ENCODE data around the gene TRABD2A.

The TRABD2A gene

DNA sequence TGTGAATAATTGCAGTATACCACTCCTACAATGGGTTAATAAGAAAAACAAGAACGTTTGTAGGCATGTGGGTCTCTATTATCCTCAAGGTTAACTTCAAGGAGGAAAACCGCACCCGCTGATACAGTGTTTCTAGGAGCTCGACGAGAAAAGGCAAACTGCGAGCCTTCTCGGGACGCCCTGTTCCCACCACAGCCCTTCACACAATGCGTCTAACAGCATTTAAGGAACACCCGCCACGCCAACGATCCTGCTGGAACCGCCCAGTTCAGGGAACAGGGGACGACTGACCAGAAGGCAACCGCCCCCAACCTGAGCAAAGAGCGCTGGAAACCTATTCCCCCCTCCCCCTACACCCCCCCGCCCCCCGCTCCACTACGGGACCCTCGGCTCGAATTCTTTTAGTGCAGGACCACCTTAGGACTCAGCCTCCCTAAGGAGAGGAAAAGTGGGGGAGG lies 23.9 kb upstream of the TRABD2A start:
- no peak for DNase-seq

DNA sequence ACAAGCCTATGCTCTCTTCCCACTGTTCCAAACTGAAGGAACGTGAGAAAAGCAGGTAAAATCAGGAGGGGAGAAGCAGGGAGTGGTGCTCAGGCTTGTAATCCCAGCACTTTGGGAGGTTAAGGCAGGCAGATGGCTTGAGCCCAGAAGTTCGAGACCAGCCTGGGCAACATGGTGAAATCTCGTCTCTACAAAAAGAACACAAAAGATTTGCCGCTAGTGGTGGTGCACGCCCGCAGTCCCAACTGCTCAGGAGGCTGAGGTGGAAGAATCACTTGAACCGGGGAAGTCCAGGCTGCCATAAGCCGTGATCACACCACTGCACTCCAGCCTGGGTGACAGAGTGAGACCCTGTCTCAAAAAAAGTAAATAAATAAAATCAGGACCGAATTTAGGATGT lies 23.3 kb upstream of the TRABD2A start:
- no peak for DNase-seq

DNA sequence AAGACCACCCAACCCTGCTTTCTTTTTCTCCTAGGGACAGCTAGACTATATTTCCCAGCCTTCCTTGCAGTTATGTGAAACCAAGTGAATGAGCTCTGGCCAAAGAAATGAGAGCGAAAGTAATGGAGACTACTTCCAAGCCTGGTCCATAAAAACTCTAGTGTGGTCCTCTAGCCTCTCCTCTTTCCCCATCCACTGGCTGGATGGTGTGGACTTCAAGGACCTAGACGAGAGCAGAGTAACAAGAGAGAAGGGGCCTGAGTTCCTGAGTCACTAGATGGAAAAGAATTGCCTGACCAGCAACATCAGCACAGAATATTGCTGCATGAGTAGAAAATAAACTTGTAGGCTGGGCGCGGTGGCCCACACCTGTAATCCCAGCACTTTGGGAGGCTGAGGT lies 21.6 kb upstream of the TRABD2A start:
- no peak for DNase-seq

DNA sequence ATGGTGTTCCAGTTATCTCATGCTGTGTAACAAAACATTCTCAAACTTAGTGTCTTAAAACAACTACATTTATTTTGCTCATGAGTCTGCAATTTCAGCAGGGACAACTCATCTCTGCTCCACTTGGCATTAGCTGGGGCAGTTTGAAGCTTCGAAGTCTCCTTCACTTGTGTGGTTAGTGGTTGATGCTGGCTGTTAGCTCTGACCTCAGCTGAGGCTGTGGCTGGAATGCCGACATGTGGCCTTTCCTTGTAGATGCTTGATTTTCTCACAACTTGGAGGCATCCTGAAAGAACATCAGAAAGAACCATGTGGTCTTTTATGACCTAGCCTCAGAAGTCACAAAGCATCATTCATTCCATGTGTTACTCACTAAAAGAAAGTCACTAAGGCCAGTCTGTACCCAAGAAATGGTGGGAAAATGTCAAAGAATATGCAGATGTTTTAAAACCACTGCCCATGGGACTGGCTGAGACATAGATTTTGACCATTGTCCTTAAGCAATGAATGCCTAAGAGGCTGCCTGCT lies 20.8 kb upstream of the TRABD2A start:
- DNase-seq = no peak

DNA sequence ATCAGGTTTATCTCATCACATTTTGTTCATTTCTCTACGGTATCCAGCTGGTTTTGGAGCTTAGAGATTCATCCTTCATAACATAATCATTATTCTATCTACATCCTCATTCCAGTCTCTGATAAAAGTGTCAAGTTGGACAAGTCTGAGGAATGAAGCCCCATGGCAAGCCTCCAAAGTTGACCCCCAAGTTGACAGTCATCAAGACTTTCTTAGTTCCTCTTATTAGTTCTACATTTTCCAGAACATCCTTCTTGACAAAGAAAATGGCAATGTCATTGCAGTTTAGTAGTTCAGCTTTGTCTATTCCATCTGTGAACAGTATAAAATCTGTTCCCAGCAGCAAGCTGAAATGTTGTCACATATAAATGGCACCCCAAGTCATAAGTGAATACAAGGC lies 20.1 kb upstream of the TRABD2A start:
- DNase-seq = no peak

DNA sequence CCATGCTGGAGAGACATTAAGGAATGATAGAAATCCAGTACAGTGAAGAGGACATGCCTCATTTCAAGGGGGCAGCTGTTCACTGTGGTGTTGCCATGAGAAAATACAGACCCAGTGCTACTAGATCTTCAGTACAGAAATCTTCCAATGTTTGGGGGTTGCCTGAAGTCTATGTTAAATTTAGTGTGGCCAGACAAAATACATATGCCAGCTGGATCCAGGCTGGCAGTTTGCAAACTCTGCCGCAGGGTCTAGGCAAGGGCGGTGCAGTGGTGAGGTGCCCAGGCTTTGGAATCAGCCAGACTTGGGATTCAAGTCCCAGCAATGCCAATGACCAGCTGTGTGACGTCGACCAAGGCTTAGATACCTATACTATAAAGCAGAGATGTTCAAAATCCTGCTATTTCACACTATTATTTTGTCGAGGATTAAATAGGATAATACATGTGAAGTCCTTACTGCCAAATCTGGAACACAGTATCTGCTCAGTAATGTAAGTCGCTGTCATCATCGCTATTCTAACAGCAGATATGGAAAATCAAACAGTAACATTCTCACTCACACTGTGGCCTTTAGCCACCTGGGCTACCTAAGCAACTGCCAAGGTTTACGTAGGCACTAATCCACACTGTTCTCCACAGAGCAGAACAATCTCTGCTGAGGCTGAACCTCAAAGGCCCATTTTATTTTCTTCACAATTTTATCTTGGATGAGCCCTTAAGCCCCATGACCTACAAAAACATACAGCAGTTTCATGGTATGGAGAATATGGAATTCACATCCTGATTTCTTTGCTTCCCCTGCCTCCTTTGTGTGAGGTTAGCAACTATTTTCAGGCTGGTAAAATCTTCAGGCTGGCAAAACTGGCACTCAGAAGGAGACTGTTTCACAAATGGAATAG lies 18.7 kb upstream of the TRABD2A start:
- no peak for DNase-seq

DNA sequence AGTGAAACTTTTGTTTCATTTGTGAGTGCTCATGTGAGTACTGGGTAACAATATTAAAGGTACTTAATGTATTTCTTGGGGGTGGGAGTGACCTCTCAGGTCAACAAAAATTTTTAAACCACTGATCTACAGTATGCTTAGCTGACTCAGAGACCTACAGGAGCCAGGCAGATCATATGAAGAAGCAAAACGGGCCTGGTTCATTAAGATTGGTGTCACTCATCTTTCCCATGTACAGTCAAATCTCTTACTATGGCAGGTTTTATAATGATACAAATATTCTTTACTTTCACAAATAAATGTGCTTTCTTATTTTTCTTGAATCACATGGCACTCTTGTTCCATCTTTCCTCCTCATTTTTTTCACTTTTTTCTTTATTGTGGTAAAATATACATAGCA lies 16.9 kb upstream of the TRABD2A start:
- DNase-seq = no peak

DNA sequence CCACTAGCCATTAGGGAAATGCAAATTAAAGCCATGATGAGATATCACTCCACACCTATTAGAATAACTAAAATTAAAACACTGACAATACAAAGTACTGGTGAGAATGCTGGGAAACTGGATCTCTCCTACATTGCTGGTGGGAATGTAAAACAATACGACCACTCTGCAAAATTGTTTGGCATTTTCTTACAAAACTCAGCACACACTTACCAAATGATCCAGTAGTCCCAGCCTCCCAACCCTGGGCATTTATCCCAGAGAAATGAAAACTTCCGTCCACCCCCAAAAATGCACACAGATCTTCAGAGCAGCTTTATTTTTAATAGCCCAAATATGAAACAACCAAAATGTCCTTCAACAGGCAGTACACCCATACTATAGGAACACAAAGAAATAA lies 15.7 kb upstream of the TRABD2A start:
- no peak for DNase-seq

DNA sequence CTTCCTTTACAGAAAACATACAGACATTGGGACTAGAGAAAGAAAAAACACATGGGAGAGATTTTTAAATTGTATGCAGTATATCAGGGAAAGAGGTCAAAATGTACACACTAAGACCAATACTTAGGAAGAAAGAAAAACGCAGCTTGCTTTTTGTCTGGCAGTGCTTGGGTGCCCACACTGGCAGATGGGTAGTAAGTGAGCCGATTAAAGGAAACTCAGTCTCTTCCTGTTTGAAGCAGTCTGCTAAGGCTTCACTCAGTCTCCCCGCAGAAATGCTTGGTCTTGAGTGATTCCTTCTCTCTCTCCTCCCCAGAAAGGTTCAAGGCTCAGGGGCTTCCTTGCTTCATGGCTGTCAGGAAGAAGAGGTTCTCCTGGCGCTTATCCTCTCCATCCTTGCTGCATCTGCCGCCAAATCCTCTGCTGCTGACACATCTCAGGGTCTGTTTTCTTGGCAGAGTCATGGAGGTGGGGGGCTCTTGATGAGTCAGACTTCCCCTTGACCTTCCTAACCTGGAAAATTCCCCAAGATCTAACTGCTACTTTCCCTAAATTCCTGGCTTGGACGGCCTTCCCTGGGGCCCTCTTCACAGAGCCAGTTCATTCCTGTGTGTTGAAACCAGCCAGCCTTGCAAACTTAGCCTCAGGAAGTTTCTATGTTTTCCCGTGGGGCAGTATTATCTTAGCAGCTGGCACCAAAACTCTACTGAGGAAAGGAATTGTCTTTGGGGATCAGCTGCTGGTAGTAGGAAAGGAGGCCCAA lies 14.1 kb upstream of the TRABD2A start:
- DNase-seq = peak; percentile 53

DNA sequence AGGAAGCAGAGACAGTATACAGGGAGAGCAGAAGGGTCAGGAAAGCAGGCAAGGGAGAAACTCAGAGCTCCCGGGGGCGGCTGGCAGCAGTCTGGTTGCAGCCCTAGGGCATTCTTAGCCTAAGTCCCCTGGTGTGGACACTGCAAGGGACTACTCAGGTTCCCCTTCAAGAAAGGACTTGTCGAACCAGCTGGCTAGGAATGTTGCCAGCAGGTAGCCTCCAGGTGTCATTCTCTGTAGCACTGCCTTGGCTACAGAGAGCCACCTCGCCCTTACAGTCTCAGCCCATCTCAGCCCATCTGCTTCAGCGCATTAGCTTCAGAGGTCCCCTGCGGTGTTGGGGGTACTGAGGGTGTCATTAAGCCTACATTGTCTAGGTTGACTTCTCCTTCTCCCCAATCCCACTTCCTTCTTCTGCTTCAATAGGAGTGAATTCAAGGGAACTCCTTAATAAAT lies 13.3 kb upstream of the TRABD2A start:
- DNase-seq = no peak

DNA sequence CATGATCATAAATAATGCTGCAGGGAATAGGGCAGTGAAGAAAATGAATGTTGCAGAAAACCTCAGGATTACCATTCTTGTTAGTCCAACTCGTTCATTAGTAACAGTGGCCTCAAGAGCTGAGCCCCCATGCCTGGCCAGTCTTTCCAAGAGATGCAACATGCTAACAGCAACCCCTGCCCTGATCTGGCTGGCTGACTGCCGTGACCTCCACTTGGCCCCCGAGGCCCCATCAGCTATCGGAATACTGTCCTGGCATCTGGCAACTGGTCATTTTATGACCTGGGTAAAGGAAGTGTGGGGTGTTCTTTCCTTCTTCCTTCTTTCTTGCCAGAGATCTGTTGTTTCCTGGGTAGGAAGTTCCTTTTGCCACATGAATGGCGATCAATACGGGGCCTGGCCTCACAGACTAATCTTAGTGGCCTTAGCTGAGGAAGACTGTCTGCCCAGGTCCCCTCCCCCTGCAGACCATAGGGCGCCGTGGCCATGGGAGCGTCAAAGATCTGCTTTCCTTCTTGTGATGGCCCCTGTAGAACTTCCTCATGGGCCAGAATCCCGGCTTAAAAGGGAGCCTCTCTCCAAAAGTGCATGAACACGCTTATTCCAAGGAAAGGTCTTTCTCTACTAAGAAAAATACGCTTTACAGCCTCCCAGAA lies 10.6 kb upstream of the TRABD2A start:
- DNase-seq = no peak

DNA sequence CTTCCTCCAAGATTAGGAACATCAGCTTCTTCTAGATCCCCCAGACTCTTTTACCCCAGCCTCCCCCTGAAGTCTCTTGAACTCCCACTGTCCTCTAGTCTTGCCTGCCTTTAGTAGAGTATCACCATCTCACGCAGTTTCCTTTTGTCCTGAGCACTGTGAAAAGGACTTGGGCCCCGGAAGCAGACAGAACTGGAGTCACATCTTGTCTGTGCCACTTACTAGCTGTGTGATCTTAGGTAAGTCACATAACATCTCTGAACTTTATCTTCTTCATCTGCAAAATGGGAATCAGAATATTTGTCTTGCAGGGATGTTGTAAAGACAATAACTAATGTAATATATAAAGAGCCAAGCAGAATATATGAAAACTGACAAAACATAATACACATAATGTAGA lies 8.4 kb upstream of the TRABD2A start:
- DNase-seq = no peak

DNA sequence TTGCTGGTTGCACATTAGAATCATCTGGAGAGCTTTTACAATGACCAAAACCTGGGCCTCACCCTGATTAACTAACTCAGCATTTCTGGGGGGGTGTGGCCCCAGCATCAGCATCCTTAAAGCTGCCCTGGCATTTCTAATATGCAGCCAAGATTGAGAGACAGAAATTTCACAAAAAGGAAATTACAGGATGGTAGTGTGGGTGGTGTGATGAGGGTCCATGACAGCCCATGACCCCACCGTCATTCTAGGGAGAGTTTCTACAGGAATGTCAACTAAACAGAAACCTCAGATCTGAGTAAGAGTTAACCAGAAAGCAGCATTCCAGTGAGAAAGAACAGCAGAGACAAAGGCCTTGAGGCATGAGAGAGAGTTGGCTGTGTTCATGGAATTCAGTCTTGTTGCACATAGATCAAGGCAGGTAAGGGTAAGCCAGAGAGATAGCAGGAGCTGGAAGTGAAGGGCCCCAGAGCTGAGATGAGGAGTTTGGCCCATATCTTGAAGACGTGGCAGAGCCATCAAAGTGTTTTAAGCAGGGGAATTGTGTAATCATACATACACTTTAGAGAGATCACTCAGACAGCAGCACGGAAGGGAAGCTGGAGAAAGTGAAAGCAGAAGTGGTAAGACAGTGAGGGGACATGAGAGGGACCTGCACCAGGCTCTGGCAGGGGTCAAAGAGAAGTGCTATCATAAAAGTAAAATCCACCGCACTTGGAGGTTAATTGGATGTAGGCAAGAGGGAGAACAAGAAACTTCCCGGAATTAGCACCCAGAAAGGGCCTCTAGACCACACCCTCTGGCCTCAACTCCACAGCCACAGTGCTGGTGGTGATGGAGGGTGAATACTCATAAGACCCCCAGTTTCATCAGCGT lies 7.8 kb upstream of the TRABD2A start:
- peak; percentile 57 for DNase-seq

DNA sequence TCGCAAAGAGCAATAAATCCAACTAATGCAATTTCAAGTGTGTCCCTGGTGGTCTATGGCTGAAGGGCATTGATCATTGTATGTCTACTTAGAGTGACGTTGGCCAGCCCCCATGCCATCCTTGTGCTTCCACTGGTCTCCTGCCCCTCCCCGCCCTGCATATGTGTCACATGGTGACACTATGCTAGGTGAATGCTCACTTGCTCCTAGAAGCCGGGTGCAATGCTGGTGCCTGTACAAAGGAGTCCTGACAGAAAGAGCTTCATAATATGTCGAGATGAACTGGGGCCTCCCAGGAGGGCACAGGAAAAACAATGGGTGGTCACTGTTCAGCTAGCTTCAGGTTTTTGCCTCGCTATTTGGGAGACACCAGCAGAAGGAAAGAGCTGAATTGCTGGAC lies 5.9 kb upstream of the TRABD2A start:
- DNase-seq = no peak

DNA sequence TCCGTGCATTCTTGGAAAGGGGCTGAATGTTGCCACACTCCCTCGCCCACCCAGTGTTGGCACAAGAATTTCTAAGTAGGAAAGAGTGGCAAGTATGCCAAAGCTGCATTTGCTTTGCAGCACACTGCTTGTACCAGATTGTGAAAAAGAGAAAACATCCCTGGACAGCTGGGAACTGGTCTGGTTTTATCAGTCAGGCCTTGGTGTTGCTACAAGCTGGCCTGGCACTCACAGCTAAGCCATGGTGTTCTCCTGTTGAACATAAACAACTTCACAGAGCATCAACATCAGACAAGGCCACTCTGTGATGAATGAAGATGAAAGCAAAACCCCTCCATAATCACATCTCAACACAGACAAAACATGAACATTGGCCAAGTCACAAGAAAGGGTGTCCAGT lies 4.2 kb upstream of the TRABD2A start:
- DNase-seq = no peak

DNA sequence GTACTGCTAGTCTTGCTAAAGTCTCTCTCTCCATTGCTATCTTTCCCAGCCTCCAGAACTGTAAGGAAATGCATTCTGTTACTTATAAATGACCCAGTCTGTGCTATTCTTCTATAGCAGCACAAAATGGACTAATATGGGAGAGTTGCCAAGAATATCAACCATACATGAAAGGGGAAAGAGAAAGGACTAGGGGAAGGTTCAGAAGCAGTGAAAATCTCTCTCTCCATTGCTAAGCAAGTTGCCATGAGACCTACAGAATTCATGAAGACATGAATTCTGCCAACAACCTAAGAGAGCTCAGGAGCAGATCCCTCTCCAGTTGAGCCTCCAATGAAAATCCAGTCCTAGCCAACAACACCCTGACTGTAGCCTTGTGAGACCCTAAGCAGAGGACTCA lies 3.6 kb upstream of the TRABD2A start:
- DNase-seq = no peak

DNA sequence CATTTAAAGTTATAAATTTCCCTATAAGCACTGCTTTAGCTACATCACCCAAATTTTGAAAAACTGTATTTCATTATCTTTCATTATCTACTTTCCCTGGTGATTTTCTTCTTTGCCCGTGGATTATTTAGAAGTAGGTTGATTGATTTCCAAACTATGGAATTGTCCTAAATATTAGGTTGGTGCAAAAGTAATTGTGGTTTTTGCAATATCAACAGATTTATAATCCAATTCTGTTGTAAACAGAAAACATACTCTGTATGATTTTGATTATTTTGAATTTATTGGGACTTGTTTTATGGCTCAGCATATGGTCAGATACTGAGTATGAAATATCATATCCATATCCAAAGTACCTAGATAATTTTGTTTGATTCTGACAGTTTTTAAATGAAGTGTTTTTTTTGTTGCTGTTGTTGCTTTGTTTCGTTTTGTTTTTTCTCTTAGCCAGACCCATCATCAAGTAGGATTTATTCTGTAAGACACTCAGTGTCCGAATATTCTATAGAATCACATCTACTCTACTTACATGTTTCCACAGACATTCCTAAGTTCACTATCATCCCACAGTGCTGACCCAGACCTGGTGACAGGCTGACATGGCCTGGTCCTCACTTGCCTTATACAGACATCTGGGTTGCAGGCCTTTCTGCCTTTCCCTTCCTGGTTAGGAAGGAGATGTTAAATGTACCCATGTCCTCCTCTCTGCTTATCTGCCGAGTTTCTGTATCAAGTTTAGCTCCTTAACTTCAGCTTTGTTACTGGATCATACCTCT lies 2.1 kb upstream of the TRABD2A start:
- no peak for DNase-seq

DNA sequence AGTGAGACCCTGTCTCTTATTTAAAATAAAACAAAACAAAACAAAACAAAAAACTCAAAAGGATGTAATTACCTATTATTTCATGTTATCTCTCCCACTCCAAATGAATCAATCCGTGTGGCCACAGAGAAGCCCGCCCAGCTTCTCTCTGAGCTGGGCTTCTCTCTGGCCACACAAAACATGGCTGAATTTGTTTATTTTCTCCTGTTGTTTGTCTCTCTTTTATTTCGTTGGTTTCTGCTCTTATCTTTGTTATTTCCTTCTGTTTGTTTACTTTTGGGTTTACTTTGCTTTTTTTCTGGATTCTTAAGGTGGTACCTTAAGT lies 1.5 kb upstream of the TRABD2A start:
- no peak for DNase-seq

DNA sequence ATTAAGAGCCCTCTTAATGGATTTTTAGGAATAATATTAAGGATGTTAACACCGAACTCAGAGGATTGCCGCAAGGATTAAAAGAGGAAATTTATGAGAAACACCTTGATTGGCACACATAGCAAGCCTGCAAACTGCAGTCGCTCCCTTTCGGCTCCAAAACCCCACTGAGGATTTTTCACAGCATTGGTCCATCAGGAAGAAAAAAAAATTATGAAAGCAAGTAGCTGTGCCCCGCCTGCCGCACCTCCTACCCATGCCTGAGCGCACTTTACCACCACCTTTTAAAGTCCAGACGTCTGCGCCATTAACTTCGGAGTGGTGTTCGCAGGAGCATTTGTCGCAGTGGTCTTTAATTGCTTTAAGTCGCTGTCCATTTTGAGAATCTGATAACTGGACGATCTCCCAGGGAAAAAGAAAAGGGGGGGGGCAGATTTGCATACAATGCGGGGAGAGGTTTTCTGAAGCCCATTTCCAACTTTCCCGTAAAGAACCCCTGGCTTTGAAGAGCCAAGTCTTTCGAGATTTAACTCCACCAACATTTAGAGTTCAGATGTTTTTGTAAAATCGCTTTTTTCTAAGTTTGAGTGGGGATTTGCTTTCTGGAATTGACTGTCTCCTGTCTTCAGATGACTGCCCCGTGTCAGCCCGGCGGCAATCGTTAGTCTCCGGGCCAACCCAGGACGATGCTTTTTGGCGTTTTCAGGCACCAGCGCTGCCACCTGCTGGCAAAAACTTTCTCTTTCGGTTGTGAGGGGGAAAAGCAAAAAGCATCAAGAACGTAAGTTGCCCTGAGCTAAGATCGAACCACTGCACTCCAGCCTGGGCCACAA lies 913 bp upstream of the TRABD2A start:
- DNase-seq = peak; percentile 69

DNA sequence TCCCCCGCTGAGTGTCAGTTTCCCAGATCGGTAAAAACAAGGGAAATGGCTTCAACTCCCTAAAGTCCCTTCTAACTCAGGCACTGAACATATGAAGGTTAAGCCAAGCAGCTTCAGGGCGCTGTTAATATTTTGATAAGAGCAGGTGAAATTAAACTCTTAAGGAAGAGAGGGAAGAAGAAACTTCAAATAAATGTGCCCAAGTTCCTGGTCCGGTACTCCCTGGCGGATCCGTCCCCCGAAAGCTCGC lies 564 bp downstream of the TRABD2A start:
- no peak for DNase-seq

Data from KG1 (cell line).